RWPE1 (cell line): Measurements from ENCODE around the gene FGD4.
A peak's percentile ranks its signal among the peaks of the same experiment; 100 is the strongest.

Experiments used
- CTCF ChIA-PET: fragments of 350-600 bp; sonication (Branson Sonifier 250); formaldehyde crosslinking; extraction: SDS; loops from one replicate; lab custom pipeline; 2021; lab: Yijun Ruan, JAX
- POLR2A ChIA-PET: fragments of 400-600 bp; formaldehyde crosslinking; extraction: SDS; loops from one replicate; lab custom pipeline; 2020; ENCODE audit warnings: antibody characterized with exemption; ENCODE audit not compliant: low non-redundant PET; lab: Yijun Ruan, JAX
- DNase-seq: peaks from one replicate; pipeline ENCODE4 v3.0.0; 2012; ENCODE audit warnings: low spot score
- H3K27ac ChIP-seq: fragments of 450-650 bp; 2 replicates; pipeline ENCODE4 v1.5.1; 2017
- TF ChIP-seq, protein P1 (sequence below): fragments of 450-650 bp; conservative IDR thresholded peaks from 2 replicates; pipeline ENCODE4 v1.5.1; 2017; ENCODE audit warnings: low read depth, mild to moderate bottlenecking

FGD4 gene

DNA sequence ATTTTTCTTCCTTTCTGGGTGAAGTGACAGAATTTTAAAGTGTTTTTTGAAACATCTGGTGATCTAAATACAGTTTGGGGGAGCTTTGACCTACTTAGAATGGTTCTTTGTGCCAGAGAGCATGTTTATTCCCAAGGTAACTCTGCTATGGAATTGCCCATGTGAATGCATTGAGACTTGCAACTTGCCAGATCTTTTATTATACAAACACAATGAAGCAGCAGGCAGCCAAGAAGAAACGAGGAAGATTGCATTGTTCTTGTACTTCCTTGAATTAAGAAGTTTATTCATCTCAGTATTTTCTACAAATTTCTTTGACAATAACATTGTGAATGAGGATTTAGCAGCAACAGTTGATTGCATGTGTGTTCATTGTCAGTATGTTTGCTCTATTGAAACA, 55.5 kb downstream of the FGD4 start:
- TF ChIP-seq, protein P1, sequence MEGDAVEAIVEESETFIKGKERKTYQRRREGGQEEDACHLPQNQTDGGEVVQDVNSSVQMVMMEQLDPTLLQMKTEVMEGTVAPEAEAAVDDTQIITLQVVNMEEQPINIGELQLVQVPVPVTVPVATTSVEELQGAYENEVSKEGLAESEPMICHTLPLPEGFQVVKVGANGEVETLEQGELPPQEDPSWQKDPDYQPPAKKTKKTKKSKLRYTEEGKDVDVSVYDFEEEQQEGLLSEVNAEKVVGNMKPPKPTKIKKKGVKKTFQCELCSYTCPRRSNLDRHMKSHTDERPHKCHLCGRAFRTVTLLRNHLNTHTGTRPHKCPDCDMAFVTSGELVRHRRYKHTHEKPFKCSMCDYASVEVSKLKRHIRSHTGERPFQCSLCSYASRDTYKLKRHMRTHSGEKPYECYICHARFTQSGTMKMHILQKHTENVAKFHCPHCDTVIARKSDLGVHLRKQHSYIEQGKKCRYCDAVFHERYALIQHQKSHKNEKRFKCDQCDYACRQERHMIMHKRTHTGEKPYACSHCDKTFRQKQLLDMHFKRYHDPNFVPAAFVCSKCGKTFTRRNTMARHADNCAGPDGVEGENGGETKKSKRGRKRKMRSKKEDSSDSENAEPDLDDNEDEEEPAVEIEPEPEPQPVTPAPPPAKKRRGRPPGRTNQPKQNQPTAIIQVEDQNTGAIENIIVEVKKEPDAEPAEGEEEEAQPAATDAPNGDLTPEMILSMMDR = no peak
- POLR2A ChIA-PET = no interaction called here
- CTCF ChIA-PET = interaction anchor here (0.5 to 1.1 kb wide), 2 partner anchors 79 to 1088 kb away, joined by 3 to 4 read pairs; no protein-coding TSS in a partner anchor
- no peak for DNase-seq
- H3K27ac ChIP-seq = no peak overlapping the region

DNA sequence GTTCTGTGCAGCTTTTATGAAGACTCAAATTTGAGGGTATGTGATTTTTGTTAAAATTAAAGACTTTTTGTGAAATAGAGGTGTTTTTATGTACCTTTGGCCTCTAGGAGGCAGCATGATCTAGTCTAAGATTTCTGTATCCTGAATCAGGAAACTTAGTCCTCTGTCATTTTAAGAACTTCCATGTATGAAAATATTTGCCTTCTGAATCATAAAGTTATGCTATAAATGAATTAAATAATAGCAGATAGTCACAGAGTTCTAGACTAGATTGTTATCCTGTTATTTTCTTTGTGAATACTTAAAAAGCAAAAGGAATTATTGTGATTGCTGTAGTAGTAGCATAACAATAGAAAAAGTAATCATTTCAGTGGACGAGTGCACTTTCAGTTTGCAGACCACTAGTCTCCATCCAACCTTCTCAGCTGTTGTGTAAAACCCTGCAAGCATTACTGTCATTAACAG, 56.3 kb downstream of the FGD4 start:
- POLR2A ChIA-PET = no interaction called here
- peak; percentile 57 for DNase-seq
- TF ChIP-seq, protein P1 = peak; percentile 73
- no peak overlapping the region for H3K27ac ChIP-seq
- CTCF ChIA-PET = interaction anchor here (0.5 to 1.1 kb wide), 6 partner anchors 9 to 1089 kb away, joined by 3 to 4 read pairs (median 3); no protein-coding TSS in a partner anchor

DNA sequence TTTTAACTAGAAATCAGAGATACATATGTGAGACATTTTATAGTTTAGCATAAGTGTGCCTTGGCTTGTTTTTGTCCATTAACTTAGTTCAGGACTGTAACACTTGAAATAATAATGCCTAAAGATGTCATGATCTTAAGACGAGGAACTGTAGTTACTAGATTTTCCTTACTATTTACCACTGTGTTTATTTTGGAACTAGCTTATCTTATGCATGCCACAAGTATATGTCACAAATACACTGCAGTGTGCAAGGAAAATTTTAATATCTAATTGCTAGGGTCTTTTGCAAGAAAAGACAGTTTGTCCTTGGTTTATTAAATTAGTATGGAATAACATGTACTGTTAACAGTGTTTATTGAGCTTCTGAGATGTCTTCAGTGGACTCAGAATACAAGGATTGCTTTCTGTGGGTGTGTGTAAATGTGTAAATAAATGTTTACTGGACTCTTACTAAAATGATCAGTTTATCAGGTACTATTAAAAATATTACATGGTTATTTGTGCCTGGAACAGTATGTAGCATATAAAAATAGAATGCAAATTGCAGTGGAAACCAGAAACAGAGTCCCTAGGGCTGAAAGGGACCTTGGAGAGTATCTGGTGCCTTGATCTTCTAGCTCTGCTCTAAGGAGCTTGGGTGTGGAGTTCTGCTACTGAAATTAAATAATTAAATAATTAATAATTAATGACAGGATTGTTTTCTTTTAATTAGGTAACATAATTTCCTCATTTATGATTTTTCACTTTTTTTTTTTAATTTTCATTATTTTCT, 58.1 kb downstream of the FGD4 start:
- ChIA-PET CTCF (no interaction called here), POLR2A (no interaction called here)
- no peak overlapping the region for H3K27ac ChIP-seq

DNA sequence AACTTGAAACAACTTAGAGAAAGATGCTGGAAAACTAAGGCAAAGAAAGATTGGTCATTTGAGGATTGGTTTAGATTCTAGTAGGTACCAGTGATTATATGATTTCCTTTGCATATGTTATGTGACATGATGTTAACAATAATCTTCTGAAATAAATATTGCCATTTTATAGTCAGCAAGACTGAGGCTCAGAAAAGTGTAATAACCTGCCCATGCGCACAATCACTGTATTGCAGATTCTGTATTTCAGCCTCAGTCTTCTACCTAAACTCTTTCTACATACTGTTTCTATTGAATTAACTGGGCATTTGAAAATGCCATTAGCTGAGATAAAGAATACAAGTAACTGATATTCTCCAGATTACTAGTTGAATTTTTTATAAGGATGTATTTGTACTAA, 61.3 kb downstream of the FGD4 start:
- DNase-seq = no peak
- ChIA-PET CTCF (no interaction called here), POLR2A (no interaction called here)
- H3K27ac ChIP-seq = no peak overlapping the region
- TF ChIP-seq, protein P1 = no peak

More for the DNA sequence above, 58.1 kb downstream of the FGD4 start:
- DNase-seq = no peak
- TF ChIP-seq, protein P1 = no peak

DNA sequence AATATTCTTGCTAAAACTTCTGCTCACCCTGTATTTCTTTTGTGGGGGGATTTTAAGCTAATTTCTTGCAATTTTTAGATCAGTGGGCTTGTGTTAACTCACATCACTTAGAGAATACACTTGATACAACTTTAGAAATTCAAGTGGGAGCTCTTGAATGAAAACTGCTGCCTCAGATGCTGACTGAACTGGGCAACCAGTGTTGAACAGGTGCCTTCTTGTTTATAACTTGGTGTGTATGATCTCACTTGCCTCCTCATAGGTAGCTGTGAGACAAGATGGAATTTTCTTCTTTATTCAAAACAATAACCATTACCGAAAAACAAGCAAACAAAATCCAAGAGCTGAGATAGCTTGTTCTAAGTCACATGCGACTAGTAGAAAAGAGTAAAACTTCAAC, 63.5 kb downstream of the FGD4 start:
- POLR2A ChIA-PET = no interaction called here
- DNase-seq = no peak
- CTCF ChIA-PET = no interaction called here
- TF ChIP-seq, protein P1 = no peak
- H3K27ac ChIP-seq = no peak overlapping the region

DNA sequence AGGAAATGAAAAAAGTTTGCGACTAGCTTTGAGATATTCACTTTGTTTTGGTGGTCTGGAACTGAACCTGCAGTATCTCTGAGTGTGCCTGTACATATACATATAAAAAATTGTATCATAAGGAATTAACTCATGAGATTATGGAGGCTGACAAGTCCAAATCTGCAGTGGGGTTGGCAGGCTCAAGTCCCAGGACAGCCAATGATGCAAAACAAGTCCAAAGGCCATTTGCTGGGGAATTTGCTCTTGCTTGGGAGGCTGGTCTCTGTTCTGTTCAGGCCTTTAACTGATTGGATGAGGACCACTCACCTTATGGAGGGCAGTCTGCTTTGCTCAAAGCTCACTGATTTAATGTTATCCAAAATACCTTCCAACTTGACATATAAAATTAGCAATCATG, 66.8 kb downstream of the FGD4 start:
- DNase-seq = no peak
- TF ChIP-seq, protein P1 = no peak
- ChIA-PET POLR2A (no interaction called here), CTCF (no interaction called here)
- no peak overlapping the region for H3K27ac ChIP-seq
